OCI-LY7 (cell line): ENCODE results near the gene SEMA3E.

ENCODE experiments used
- CTCF ChIP-seq: fragments of 200-600 bp; sonication (generic); conservative IDR thresholded peaks from 2 replicates; pipeline ENCODE4 v1.5.1; 2014; ENCODE audit warnings: mild to moderate bottlenecking, antibody characterized with exemption, low read length, moderate library complexity, mixed read lengths
- EZH2phosphoT487 ChIP-seq: fragments of 200-600 bp; sonication (generic); IDR thresholded peaks from 2 replicates; pipeline ENCODE4 v1.6.1; 2018; ENCODE audit warnings: low read depth, borderline replicate concordance, mild to moderate bottlenecking, mixed run types, antibody characterized with exemption, low read length, moderate library complexity, mixed read lengths

- TF ChIP-seq CTCF (no peak), EZH2phosphoT487 (no peak)
Measured at GRCh38 chr7:83451501-83452045, 197.4 kb downstream of the SEMA3E start.
